H1 (cell line): Measurements from ENCODE around the gene TMEM273. TPM values are rescaled to one million over a fixed set of nuclear protein-coding genes. Genes with fewer than 3 reads are reported as not detected.
A peak's percentile ranks its signal among the peaks of the same experiment; 100 is the strongest.

ENCODE experiments used
- CTCF ChIA-PET: fragments of 300-600 bp; sonication (Branson Sonifier 250); formaldehyde crosslinking; loops from one replicate; lab custom pipeline; 2021; ENCODE audit not compliant: partially characterized antibody; lab: Charles Lee
- POLR2A ChIA-PET: fragments of 300-600 bp; sonication (Branson Sonifier 250); formaldehyde crosslinking; loops from one replicate; lab custom pipeline; 2021; ENCODE audit warnings: inconsistent platforms; ENCODE audit not compliant: partially characterized antibody; lab: Charles Lee
- DNase-seq, 2 experiments: peaks; one replicate each; pipeline versions ENCODE4 v3.0.0 to v3.0.0-alpha.2; 2010 to 2022; ENCODE audit warnings: low spot score in 2 of 2, low read depth in 1 of 2, mixed read lengths in 1 of 2
- FAIRE-seq: peaks from 2 replicates; lab custom pipeline; 2011; peaks lifted over from hg19 to GRCh38; lab: Jason Lieb, UNC
- H2AFZ ChIP-seq: 2 replicates; pipeline ENCODE4 v1.8.1; 2012; ENCODE audit warnings: low read length, inconsistent platforms
- H2AK5ac ChIP-seq: 2 replicates; pipeline ENCODE4 v1.6.1; 2013; ENCODE audit warnings: low read depth, low read length
- H2BK120ac ChIP-seq: replicated peaks from 2 replicates; pipeline ENCODE3; 2013; ENCODE audit warnings: low read depth, low read length, inconsistent platforms
- H2BK12ac ChIP-seq: 2 replicates; pipeline ENCODE4 v1.6.1; 2013; ENCODE audit warnings: low read depth, low read length
- H2BK15ac ChIP-seq: 2 replicates; pipeline ENCODE4 v1.6.1; 2013; ENCODE audit warnings: low read length
- H2BK20ac ChIP-seq: 2 replicates; pipeline ENCODE4 v1.6.1; 2013; ENCODE audit warnings: low read length
- H2BK5ac ChIP-seq: 2 replicates; pipeline ENCODE4 v1.6.1; 2013; ENCODE audit warnings: low read depth, low read length
- H3K14ac ChIP-seq: 2 replicates; pipeline ENCODE4 v1.6.1; 2013; ENCODE audit warnings: inconsistent platforms; ENCODE audit not compliant: insufficient read length
- H3K18ac ChIP-seq: 2 replicates; pipeline ENCODE4 v1.6.1; 2013; ENCODE audit warnings: low read length; ENCODE audit errors: extremely low read depth
- H3K23ac ChIP-seq: 2 replicates; pipeline ENCODE4 v1.6.1; 2013; ENCODE audit warnings: inconsistent platforms; ENCODE audit not compliant: insufficient read length
- H3K23me2 ChIP-seq: 2 replicates; pipeline ENCODE4 v1.6.1; 2013; ENCODE audit warnings: low read depth, low read length
- H3K27ac ChIP-seq: 2 replicates; pipeline ENCODE4 v1.6.1; 2011; ENCODE audit warnings: low read depth, low read length, inconsistent platforms
- H3K27me3 ChIP-seq, 4 experiments: replicated peaks in 1 of 4; 1 replicate in 1 of 4; 2 replicates in 3 of 4; pipeline versions ENCODE4 v1.6.1 to v1.8.1; 2011 to 2013; ENCODE audit warnings: low read length in 3 of 4, mild to moderate bottlenecking in 3 of 4, inconsistent platforms in 2 of 4, mixed read lengths in 2 of 4, moderate library complexity in 1 of 4; ENCODE audit not compliant: control insufficient read depth in 3 of 4, insufficient read depth in 3 of 4; ENCODE audit errors: extremely low read depth in 1 of 4
- H3K36me3 ChIP-seq, 4 experiments: 2 replicates each; pipeline versions ENCODE4 v1.6.1 to v1.8.1; 2011 to 2013; ENCODE audit warnings: mild to moderate bottlenecking in 4 of 4, low read length in 3 of 4, moderate library complexity in 2 of 4, control low read depth in 1 of 4, inconsistent platforms in 1 of 4; ENCODE audit not compliant: insufficient read depth in 4 of 4, control insufficient read depth in 2 of 4
- H3K4ac ChIP-seq: replicated peaks from 2 replicates; pipeline ENCODE3; 2013; ENCODE audit warnings: low read length, low read depth, mixed read lengths, inconsistent platforms; ENCODE audit not compliant: insufficient read length
- H3K4me1 ChIP-seq, 4 experiments: replicated peaks in 1 of 4; 1 replicate in 1 of 4; 2 replicates in 3 of 4; pipeline versions ENCODE4 v1.6.1 to v1.8.1; 2011 to 2013; ENCODE audit warnings: low read length in 3 of 4, inconsistent platforms in 2 of 4, mixed read lengths in 1 of 4; ENCODE audit not compliant: insufficient read depth in 4 of 4, control insufficient read depth in 3 of 4
- H3K4me2 ChIP-seq, 2 experiments: 2 replicates each; pipeline versions ENCODE4 v1.6.1 to v1.8.1; 2011 to 2013; ENCODE audit warnings: low read depth in 2 of 2, low read length in 2 of 2, control low read depth in 1 of 2, inconsistent platforms in 1 of 2, mild to moderate bottlenecking in 1 of 2; ENCODE audit not compliant: insufficient read depth in 1 of 2
- H3K4me3 ChIP-seq, 4 experiments: fragments of 200-600, 300-600 bp in 1 of 4; sonication (generic), shearing (Covaris generic), sonication (Bioruptor Twin) in 1 of 4; 2 replicates each; pipeline versions ENCODE4 v1.5.1 to v1.8.1; 2011 to 2016; ENCODE audit warnings: low read length in 4 of 4, low read depth in 3 of 4, control low read depth in 2 of 4, inconsistent platforms in 2 of 4, mild to moderate bottlenecking in 2 of 4, mixed read lengths in 1 of 4, moderate library complexity in 1 of 4; ENCODE audit not compliant: insufficient read depth in 2 of 4; ENCODE audit errors: extremely low read depth in 1 of 4
- H3K56ac ChIP-seq: replicated peaks from 2 replicates; pipeline ENCODE3; 2013; ENCODE audit warnings: low read depth, mild to moderate bottlenecking, mixed read lengths, low read length, inconsistent platforms; ENCODE audit not compliant: insufficient read length
- H3K79me1 ChIP-seq: 2 replicates; pipeline ENCODE4 v1.6.1; 2013; ENCODE audit warnings: low read depth, low read length, control low read depth
- H3K79me2 ChIP-seq, 2 experiments: 2 replicates each; pipeline versions ENCODE4 v1.6.1 to v1.8.1; 2012 to 2013; ENCODE audit warnings: low read length in 2 of 2, mild to moderate bottlenecking in 2 of 2, inconsistent platforms in 1 of 2; ENCODE audit not compliant: insufficient read depth in 2 of 2, control insufficient read depth in 1 of 2
- H3K9ac ChIP-seq, 4 experiments: replicated peaks in 1 of 4; 1 replicate in 1 of 4; 2 replicates in 3 of 4; pipeline versions ENCODE4 v1.6.1 to v1.8.1; 2011 to 2013; ENCODE audit warnings: low read depth in 3 of 4, low read length in 3 of 4, control low read depth in 2 of 4, mild to moderate bottlenecking in 2 of 4, moderate library complexity in 2 of 4, inconsistent platforms in 1 of 4; ENCODE audit errors: extremely low read depth in 1 of 4
- H3K9me3 ChIP-seq, 2 experiments: 2 replicates each; pipeline versions ENCODE4 v1.6.1 to v1.8.1; 2012 to 2013; ENCODE audit warnings: mild to moderate bottlenecking in 2 of 2, moderate library complexity in 2 of 2, control low read depth in 1 of 2, inconsistent platforms in 1 of 2, low read depth in 1 of 2, low read length in 1 of 2, mixed read lengths in 1 of 2; ENCODE audit not compliant: insufficient read depth in 2 of 2
- H4K20me1 ChIP-seq, 2 experiments: replicated peaks in 1 of 2; 2 replicates each; pipeline versions ENCODE3 to v1.8.1; 2011 to 2013; ENCODE audit warnings: inconsistent platforms in 2 of 2, low read length in 2 of 2, mild to moderate bottlenecking in 1 of 2; ENCODE audit not compliant: insufficient read depth in 2 of 2, control insufficient read depth in 1 of 2
- H4K5ac ChIP-seq: 2 replicates; pipeline ENCODE4 v1.6.1; 2013; ENCODE audit warnings: low read length, low read depth, mixed read lengths, inconsistent platforms; ENCODE audit not compliant: insufficient read length
- H4K8ac ChIP-seq: 2 replicates; pipeline ENCODE4 v1.8.0; 2013; ENCODE audit warnings: mild to moderate bottlenecking, moderate library complexity, low read length, inconsistent platforms; ENCODE audit not compliant: insufficient read depth; ENCODE audit errors: extremely low read depth
- H4K91ac ChIP-seq: replicated peaks from 2 replicates; pipeline ENCODE3; 2013; ENCODE audit warnings: low read length, mixed read lengths, inconsistent platforms; ENCODE audit not compliant: insufficient read length
- CEBPB ChIP-seq: IDR thresholded peaks from 2 replicates; pipeline ENCODE4 v1.6.1; 2012; ENCODE audit warnings: low read depth, low read length
- GABPA ChIP-seq: IDR thresholded peaks from 2 replicates; pipeline ENCODE4 v1.6.1; 2011; ENCODE audit warnings: mild to moderate bottlenecking, low read length, moderate library complexity, borderline replicate concordance; ENCODE audit not compliant: insufficient read depth
- KDM1A ChIP-seq: fragments of 200-600, 300-600 bp; sonication (generic); IDR thresholded peaks from 2 replicates; pipeline ENCODE4 v1.7.1; 2016; ENCODE audit warnings: mild to moderate bottlenecking, low read length, borderline replicate concordance
- SAP30 ChIP-seq: fragments of 300-600 bp; sonication (generic); IDR thresholded peaks from 2 replicates; pipeline ENCODE4 v1.7.1; 2012; ENCODE audit warnings: low read length, moderate library complexity, mild to moderate bottlenecking, inconsistent platforms; ENCODE audit not compliant: insufficient read depth, insufficient replicate concordance
- WGBS, 2 experiments: shearing (Covaris generic) in 1 of 2; methylation state at CpG; one replicate each; pipeline versions ENCODE4 v1.1.6 to v1.1.7; 2013 to 2015; ENCODE audit warnings: low lambda C conversion rate in 2 of 2, mixed read lengths in 2 of 2, inconsistent platforms in 1 of 2, low coverage in 1 of 2, missing lambda C conversion rate in 1 of 2; ENCODE audit not compliant: insufficient replicate concordance in 2 of 2, insufficient coverage in 1 of 2, insufficient read length in 1 of 2; ENCODE audit errors: extremely low coverage in 1 of 2, missing lambda C conversion rate in 1 of 2; 5-methylcytosine and 5-hydroxymethylcytosine counted together
- polyA plus RNA-seq, 7 experiments: library from polyadenylated mRNA; depleted of rRNA in 3 of 7; stranded (reverse) in 5 of 7; unstranded in 2 of 7; fragments of >200 nt in 5 of 7; fragments of 200-250 nt in 2 of 7; gene quantifications; 1 replicate in 5 of 7; 2 replicates in 1 of 7; 4 replicates in 1 of 7; pipeline versions ENCODE4 v1.2.1 to v1.2.3, GENCODE V29; 2011 to 2013; ENCODE audit warnings: missing spikeins in 2 of 7, mixed read lengths in 2 of 7
- total RNA-seq: library from RNA; stranded (reverse); fragmentation: NEBNext Ultra II Directional; extraction: Animal tissue kit (Norgen Biotek cat#: 25700); gene quantifications from 2 replicates; pipeline ENCODE4 v1.2.1, GENCODE V29; 2021

Gene TMEM273
- total and polyA plus RNA-seq, 2 of the 8 experiments (the other 6 are each of a cell fraction or from before 2014, with no cell fraction given) = not detected

- Histone ChIP-seq H4K91ac (no peak overlapping the region), H3K4me2 (peak overlapping the region; percentile 67 to 68), H4K20me1 (no peaks in the 10 kb centered on the region), H2BK5ac (no peak overlapping the region), H2BK12ac (no peak overlapping the region), H4K8ac (peak overlapping the region; percentile 68), H3K27ac (no peak overlapping the region), H3K23ac (no peak overlapping the region), H3K9ac (no peak overlapping the region), H3K9me3 (no peaks in the 10 kb centered on the region), H3K56ac (no peak overlapping the region), H2BK20ac (no peak overlapping the region), H3K18ac (no peak overlapping the region), H3K4me3 (peak overlapping the region; percentile 15 to 54 (median 37); a peak in 6 of 8 replicates), H2BK120ac (no peak overlapping the region), H3K36me3 (no peaks in the 10 kb centered on the region), H3K27me3 (peaks cover 0 to 12% (median 6%) of the 10 kb centered on the region in 4 experiments; a peak in 5 of 7 replicates), H3K23me2 (peaks cover 3% of the 10 kb centered on the region; the same call in 1 of the 2 replicates), H3K4me1 (no peaks in the 10 kb centered on the region), H2AK5ac (no peak overlapping the region), H2AFZ (no peak overlapping the region; the same call in 1 of the 2 replicates), H3K4ac (no peak overlapping the region), H3K79me1 (no peaks in the 10 kb centered on the region), H3K79me2 (no peaks in the 10 kb centered on the region), H3K14ac (no peak overlapping the region), H4K5ac (no peak overlapping the region), H2BK15ac (no peak overlapping the region)
- TF ChIP-seq GABPA = no peak
- TF ChIP-seq SAP30 = no peak
- TF ChIP-seq KDM1A = no peak; the same call in 1 of the 2 replicates
- TF ChIP-seq CEBPB = no peak
- POLR2A ChIA-PET = no interaction called here
- 90% methylated on average over 9 of the region's 14 CpGs; no CpG with 5 or more reads in 1 of the 2 experiments for WGBS, 2 experiments
- FAIRE-seq (no peak), DNase-seq (no peak)
- CTCF ChIA-PET = no interaction called here
Observed at GRCh38 chr10:49115796-49116508, 72.2 kb downstream of the TMEM273 start.
